Fibroblast of villous mesenchyme (primary cell): Measurements from ENCODE around the gene ATP5MC3. TPM values are rescaled to one million over a fixed set of nuclear protein-coding genes. Genes with fewer than 3 reads are reported as not detected.

Experiments
- DNase-seq: peaks from one replicate; pipeline ENCODE4 v3.0.0-alpha.2; 2010; ENCODE audit warnings: low read depth
- H3K4me3 ChIP-seq: 2 replicates; pipeline ENCODE4 v1.5.1; 2011; ENCODE audit warnings: low read depth, mild to moderate bottlenecking, low read length
- total RNA-seq: library from RNA; depleted of rRNA; stranded (reverse); fragments of >200 nt; gene quantifications from 2 replicates; pipeline ENCODE4 v1.2.3, GENCODE V29; 2012
- TF ChIP-seq, protein P1 (sequence below): IDR thresholded peaks from 2 replicates; pipeline ENCODE4 v1.5.1; 2012; ENCODE audit warnings: low read depth, mild to moderate bottlenecking, low read length; ENCODE audit not compliant: insufficient read depth

The ATP5MC3 gene
- total RNA-seq, 1 donor: 157 TPM

DNA sequence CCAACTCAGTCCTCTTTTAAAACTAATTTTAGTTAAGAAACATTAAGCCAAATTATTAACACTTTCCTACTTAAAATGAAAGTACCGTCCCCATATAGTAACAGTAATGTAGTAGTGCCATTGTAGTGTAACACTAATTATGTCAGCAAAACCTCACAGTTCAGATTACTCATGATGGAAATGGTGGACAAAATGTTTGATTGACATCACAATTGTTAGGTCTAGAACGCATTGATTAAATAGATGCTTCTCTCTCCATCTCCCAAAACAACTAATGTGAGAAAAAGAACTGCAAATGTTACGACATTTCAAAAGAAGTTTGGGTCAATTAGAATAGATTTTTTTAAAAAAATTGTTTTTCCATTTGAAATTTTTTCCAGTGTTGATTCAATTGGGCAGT lies 12.3 kb downstream of the ATP5MC3 start:
- H3K4me3 ChIP-seq: peak overlapping the region; percentile 100
- no peak for DNase-seq
- TF ChIP-seq, protein P1, sequence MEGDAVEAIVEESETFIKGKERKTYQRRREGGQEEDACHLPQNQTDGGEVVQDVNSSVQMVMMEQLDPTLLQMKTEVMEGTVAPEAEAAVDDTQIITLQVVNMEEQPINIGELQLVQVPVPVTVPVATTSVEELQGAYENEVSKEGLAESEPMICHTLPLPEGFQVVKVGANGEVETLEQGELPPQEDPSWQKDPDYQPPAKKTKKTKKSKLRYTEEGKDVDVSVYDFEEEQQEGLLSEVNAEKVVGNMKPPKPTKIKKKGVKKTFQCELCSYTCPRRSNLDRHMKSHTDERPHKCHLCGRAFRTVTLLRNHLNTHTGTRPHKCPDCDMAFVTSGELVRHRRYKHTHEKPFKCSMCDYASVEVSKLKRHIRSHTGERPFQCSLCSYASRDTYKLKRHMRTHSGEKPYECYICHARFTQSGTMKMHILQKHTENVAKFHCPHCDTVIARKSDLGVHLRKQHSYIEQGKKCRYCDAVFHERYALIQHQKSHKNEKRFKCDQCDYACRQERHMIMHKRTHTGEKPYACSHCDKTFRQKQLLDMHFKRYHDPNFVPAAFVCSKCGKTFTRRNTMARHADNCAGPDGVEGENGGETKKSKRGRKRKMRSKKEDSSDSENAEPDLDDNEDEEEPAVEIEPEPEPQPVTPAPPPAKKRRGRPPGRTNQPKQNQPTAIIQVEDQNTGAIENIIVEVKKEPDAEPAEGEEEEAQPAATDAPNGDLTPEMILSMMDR: no peak

DNA sequence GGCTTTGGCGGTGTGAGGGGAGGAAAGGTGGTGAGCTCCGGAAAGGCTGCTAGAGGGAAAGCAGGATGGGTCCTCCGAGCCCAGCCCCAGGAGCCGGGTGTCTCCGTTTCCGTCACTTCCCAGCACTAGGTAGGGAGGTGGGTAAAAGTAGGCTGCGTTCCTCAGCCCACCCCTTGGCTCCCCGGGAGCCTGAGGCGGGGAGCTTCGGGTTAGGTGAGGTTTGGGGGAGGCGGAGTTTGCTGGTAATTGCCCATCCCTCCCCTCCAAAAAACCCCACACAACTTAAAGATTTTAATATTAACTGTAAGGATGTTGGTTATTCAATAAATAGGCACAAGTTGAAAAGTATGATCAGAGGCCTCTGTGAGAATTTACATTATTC lies 13.0 kb downstream of the ATP5MC3 start:
- no peak for DNase-seq
- TF ChIP-seq, protein P1: no peak
- peak overlapping the region; percentile 100 for H3K4me3 ChIP-seq

DNA sequence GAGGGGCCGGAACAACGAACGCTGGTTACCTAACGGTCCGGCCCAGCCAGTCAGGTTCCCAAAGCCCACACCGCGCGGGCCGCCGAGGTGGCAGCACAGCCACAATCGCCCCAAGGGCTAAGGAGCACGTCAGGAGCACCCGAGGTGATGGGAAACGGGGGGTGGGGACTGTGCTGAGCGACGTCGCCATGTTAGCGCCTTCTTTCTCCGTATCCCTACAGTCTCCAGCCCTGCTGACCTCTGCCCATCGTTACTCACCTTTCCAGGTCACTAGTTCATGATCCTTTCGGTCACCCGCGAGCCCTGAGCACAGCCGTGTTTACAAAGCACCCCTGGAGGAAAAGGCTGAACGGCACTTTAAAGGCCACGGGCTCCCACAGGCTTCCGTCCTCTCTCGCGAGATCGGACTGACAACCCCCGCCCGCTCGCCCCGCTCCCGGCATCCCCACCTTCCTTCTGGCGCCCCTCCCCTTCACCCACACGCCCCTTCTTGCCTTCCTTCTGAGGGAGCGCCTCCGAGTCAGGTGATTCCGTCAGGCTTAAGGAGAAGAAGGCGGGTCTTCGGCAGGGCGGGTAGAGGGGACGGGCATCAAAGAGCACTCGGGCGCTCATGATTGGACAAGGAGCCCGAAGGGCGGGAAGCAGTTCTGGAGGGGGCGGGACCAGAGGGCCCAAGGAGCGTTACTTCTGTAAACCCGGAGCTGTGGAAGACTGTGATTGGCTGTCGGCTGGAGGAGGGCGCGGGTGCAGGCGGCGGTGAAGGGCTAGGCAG lies 13.5 kb downstream of the ATP5MC3 start, which contains the start of gene ATF2:
TSS of gene ATF2 (minus strand) at position 412 of the 772 bp plus-strand sequence. CDS start 31,760 bp downstream, outside the sequence.
- H3K4me3 ChIP-seq: peak within 1 kb of the TSS; percentile 100
- peak; percentile 100 for DNase-seq
- TF ChIP-seq, protein P1: no peak

DNA sequence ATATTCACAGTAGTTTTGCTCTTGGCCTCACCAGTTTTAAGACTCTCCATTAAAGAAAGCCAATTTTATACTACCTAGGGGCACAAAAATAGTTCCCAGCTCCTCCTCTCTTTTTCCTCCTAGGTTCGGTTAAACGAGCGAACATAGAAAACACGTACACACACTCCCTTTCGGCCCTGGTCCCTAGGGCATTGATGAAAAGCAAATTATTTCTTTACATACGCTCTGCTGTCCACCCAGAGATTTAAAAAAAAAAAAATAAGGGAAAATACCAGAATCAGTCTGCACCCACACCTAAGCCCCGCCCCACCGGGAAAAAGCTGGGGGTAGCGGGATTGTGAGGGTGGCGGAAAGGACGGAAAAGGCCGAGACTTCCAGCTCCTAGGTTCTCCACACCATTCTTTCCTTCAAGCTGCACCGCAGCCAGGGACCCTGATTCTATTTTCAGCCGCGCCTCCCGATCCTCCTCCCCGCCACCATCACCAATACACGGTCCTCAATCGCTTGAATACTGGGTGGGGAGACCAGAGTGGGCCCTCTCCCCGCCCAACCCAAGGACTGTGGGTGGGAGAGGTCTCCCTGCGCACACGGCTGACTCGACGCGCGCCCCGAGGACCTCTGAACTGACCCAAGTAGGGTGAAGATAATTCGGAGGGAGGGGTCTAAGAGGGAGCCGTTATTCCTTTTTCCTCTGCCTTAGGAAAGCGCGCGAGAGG lies 14.3 kb downstream of the ATP5MC3 start:
- TF ChIP-seq, protein P1: no peak
- peak; percentile 44 for DNase-seq
- peak overlapping the region; percentile 100 for H3K4me3 ChIP-seq

DNA sequence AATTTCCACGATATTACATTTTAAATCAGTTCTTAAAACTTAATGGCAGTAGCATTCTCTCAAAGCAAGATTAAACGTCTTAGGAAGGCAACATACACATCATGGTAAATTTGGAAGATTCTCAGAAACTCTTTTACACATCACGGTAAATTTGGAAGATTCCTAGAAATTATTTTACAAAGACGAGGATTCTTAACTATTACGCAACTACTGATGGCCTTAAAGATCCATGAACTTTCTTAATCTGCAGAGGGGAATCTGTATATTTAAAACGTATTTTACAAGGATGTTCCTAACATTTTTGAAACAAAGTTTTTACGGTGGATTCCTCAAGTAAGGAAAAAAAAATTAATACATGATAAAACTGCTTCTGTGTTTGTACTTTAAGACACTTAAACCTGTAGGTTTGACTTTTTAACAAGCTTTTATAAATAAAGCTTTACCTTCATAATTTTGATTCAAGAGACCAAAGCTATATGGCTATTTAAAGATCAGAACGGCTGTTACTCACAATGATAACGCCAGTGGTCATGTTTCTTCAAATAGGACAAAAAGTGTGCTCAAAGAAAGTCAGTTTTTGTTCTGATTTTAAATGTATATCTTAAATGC lies 15.2 kb downstream of the ATP5MC3 start:
- H3K4me3 ChIP-seq: peak overlapping the region; percentile 100
- TF ChIP-seq, protein P1: no peak
- DNase-seq: peak; percentile 46

DNA sequence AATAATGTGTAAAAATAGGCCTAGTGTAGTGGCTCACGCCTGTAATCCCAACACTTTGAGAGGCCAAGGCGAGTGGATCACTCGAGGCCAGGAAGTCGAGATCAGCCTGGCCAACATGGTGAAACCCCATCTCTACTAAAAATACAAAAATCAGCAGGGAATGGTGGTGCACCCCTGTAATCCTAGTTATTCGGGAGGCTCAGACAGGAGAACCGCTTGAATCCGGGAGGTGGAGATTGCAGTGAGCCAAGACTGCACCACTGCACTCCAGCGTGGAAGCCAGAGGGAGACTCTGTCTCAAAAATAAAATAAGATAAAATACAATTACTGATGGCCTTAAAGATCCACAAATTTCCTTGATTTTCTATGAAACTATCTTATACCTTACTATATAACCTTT lies 17.3 kb downstream of the ATP5MC3 start:
- DNase-seq: no peak
- no peak overlapping the region for H3K4me3 ChIP-seq
- TF ChIP-seq, protein P1: no peak
